Measurements from ENCODE around the gene VPS13C.

VPS13C gene, protein sequence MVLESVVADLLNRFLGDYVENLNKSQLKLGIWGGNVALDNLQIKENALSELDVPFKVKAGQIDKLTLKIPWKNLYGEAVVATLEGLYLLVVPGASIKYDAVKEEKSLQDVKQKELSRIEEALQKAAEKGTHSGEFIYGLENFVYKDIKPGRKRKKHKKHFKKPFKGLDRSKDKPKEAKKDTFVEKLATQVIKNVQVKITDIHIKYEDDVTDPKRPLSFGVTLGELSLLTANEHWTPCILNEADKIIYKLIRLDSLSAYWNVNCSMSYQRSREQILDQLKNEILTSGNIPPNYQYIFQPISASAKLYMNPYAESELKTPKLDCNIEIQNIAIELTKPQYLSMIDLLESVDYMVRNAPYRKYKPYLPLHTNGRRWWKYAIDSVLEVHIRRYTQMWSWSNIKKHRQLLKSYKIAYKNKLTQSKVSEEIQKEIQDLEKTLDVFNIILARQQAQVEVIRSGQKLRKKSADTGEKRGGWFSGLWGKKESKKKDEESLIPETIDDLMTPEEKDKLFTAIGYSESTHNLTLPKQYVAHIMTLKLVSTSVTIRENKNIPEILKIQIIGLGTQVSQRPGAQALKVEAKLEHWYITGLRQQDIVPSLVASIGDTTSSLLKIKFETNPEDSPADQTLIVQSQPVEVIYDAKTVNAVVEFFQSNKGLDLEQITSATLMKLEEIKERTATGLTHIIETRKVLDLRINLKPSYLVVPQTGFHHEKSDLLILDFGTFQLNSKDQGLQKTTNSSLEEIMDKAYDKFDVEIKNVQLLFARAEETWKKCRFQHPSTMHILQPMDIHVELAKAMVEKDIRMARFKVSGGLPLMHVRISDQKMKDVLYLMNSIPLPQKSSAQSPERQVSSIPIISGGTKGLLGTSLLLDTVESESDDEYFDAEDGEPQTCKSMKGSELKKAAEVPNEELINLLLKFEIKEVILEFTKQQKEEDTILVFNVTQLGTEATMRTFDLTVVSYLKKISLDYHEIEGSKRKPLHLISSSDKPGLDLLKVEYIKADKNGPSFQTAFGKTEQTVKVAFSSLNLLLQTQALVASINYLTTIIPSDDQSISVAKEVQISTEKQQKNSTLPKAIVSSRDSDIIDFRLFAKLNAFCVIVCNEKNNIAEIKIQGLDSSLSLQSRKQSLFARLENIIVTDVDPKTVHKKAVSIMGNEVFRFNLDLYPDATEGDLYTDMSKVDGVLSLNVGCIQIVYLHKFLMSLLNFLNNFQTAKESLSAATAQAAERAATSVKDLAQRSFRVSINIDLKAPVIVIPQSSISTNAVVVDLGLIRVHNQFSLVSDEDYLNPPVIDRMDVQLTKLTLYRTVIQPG (N-terminal part only)

DNA sequence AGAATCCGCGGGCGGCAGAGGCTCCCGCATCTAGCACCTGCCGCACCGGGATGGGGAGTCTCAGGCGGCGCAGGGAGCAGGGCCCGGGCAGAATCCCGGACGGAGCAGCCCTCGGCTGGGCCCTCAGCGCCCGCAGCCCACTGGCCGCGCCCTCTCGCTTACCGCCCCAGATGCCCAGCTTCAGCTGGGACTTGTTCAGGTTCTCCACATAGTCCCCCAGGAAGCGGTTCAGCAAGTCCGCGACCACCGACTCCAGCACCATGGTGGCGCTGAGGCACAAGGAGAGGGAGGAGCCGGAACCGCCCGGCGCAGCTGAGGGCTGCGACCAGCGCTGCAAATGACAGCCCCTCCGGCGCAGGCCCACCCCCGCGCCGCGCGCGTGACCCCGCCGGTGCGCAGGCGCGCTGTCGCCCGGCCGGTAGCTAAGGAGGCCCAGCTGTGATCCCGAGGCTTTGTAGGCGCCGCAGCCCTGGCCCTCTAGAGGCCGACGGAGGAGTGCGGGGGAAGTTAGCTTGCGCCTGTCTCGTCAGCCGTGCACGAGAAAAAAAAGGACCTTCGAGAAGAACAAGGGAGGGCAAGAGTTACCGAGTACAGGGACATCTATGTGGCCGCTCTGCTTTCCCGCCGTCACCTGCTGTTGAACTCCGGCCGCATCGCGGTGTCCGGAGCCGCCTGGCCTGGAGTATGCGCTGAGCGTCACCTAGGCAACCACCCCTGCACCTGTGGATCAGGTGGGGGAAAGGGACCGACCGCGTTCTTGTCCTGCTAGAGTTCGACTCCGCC lies at the start of gene VPS13C:
Gene VPS13C, minus strand, starts transcription at position 335 of the 783 bp plus-strand sequence. Its CDS starts 73 bp downstream, at position 262.
- DNase-seq (ENCODE audit: low spot score) = peak; percentile 95

DNA sequence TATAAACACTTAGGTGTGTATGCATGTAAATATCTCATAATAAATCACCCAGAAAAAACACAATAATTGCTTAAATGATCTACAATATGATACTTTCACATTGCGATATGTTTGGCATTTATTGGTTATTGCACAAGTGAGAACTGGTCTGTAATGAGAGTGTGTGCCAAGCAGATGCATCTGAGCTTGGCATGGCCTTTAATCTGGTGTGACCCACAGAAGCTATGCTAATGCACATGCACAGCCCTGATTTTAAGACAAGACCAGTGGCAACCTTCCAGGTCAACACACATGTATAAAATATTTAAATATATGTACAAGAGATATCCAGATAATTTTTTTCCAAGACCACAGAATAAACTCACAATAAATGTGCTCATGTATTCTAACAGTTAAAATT lies 49.2 kb upstream of the VPS13C start:
- DNase-seq (ENCODE audit: low spot score) = no peak

GRCh38 chr15:62108411-62108810 lies 48.2 kb upstream of the VPS13C start:
- no peak for DNase-seq (ENCODE audit: low spot score)

GRCh38 chr15:62107571-62108121 lies 47.4 kb upstream of the VPS13C start:
- DNase-seq (ENCODE audit: low spot score) = no peak

- DNase-seq (ENCODE audit: low spot score) = no peak
These were observed 45.8 kb upstream of the VPS13C start for GRCh38 chr15:62106096-62106495.

DNA sequence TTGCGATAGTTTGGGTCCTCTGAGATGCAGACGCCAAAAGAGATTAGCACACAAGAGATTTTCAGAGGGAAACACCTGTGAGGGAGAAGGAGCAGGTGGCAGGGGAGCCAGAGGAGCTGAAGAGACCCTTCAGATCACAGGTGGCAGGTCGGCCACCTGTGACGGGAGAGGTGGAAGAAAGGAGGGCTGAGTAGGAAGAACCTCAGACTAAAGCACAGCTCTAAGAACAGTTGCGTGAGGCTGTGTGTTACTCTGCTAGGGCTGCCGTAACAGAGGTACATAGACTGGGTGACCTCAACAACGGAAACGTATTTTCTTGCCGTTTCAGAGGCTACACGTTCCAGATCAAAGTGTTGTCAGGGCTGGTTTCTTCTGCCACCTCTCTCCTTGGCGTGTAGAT lies 45.0 kb upstream of the VPS13C start:
- DNase-seq (ENCODE audit: low spot score) = no peak

- no peak for DNase-seq (ENCODE audit: low spot score)
These were observed 44.6 kb upstream of the VPS13C start for GRCh38 chr15:62104846-62105245.

DNA sequence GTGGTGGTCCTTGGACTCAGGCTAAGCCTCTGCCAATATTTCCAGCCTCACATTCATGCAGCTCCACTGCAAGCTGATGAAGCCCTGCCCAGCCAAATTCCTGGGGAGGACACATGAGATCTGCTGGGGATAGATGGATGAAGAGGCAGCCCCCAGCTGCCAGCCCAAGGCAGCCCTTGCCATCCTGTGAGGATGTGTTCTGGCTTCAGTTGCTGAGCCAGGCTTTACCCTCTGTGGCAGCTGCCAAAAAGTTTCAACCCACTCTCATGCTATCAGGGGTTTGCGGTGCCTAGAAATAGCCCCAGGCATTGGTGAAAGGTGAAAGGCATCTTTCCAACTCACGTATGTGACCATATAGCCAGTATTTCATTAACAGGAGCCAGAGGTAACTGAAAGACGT lies 44.2 kb upstream of the VPS13C start:
- no peak for DNase-seq (ENCODE audit: low spot score)

DNA sequence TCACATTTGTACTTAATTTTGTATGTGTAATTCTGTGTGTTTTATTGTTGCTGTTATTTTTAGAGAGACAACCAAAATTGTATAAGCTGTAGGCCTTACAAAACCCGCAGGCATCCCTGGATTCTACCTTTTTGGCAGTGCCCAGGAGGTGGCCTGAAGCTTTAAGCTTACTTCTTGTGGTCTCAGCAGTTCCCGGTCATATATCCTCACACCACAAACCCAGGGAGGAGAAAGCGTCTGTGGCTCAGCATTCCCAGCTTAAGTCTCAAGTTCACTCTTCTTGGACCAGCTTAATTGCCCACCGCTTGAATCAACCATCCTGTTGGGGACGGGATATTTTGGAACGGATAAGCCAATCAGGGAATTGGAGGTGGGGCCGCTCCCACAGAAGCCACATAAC lies 43.2 kb upstream of the VPS13C start:
- no peak for DNase-seq (ENCODE audit: low spot score)

DNA sequence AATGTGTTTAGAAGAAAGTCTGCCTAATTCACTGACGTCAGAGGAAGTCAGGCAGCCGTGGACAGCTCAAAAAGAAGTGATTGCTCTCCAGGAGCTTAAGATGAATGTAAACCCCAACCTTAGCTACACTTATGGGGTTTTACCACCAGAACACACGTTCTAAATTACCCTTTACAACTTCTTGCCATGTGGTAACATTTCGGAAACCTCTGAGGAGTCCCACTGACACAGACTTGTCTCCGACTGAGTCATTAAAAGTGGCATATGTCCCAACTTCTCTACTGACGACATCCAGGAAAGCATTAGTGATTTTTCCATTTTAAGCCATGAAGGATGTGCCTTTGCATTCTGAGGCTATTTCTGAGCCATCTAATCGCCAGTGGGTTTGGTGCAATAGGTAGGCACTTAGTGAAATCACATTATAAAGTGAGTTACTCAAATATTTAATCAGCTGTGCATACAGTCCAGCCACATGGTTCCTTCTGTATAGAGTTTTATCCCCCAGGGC lies 38.9 kb upstream of the VPS13C start:
- DNase-seq (ENCODE audit: low spot score) = no peak

DNA sequence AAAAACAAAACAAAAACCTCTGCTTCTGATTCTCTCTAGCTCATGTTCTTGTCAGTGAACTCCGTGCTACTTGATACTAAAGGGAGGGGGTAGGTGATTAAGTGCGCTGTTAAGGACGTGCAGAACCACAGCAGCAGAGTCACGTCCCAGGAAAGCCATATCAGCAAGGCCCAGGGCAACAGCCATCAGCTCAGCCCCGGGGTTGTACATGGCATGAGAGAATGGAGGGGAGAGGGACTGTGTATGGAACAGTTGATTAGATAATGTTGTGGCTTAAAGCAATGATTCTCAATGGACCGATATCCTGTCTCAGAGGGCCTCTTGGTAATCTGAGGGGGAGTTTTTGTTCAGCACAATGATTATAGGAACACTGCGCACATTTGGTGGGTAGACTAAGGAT lies 34.1 kb upstream of the VPS13C start:
- no peak for DNase-seq (ENCODE audit: low spot score)

DNA sequence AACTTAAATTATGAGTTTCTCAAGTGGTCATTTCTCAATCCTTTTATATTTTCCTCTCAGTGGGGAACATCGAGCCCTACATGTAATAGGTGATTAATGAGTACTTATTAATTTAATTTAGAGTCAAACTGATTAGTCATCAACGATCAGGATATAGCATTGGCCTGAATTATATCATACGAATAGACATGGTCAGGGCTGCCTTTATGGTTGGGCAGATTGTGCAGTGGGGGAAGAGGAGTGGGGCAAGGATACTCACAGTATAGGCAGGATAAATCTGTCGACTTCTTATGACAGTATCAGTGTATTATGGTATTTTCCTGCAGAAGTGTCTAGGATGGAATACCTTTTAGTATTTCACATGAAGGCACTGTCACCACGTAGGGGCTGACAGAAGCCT lies 33.6 kb upstream of the VPS13C start:
- no peak for DNase-seq (ENCODE audit: low spot score)

GRCh38 chr15:62090988-62091387 lies 30.7 kb upstream of the VPS13C start:
- DNase-seq (ENCODE audit: low spot score) = no peak

DNA sequence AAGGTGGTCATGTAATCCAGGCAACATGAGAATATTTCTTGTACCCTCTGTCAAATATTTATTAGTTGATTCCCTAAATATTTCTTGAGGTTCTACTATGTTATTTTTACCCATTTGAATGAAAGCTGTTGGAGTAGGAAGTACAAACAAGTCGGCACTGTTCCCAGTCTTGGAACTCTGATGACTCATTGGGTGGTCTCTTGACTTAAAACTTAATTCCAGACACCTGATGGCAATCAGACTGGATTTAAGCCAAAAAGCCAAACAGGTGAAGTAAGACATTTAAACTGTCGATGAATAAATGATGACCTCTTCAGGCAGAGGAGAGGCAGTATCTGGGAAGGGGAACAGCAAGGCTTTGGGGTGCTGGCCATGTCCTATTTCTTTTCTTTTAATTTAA lies 29.4 kb upstream of the VPS13C start:
- DNase-seq (ENCODE audit: low spot score) = no peak

GRCh38 chr15:62088353-62088693 lies 28.1 kb upstream of the VPS13C start:
- DNase-seq (ENCODE audit: low spot score) = no peak

- DNase-seq (ENCODE audit: low spot score) = no peak
These were observed 27.6 kb upstream of the VPS13C start for GRCh38 chr15:62087671-62088352.

DNA sequence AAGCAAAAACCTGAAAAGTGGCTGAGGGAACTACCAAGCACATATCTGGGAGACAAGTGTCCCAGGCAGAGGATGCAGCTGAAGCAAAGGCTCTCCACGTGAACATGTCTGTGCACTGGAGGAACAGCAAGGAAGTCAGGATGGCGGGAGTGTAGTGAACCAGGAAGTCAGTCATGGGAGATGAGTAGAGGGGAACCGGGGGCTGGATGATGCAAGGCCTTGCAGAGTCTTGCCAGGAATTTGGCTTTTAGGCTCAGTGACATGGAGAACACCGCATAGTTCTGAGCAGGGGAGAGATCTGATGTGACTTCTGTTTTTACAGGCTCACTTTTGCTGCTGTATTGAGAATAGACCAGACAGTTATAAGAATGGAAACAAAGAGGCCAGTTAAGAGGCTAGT lies 25.5 kb upstream of the VPS13C start:
- DNase-seq (ENCODE audit: low spot score) = peak; percentile 26

GRCh38 chr15:62083194-62084154 lies 23.2 kb upstream of the VPS13C start:
- DNase-seq (ENCODE audit: low spot score) = no peak

- no peak for DNase-seq (ENCODE audit: low spot score)
These were observed 19.3 kb upstream of the VPS13C start for GRCh38 chr15:62079594-62079993.

Measured in pons (tissue), 1 donor.